ENCODE measurements around the gene MBD2.

The MBD2 gene

DNA sequence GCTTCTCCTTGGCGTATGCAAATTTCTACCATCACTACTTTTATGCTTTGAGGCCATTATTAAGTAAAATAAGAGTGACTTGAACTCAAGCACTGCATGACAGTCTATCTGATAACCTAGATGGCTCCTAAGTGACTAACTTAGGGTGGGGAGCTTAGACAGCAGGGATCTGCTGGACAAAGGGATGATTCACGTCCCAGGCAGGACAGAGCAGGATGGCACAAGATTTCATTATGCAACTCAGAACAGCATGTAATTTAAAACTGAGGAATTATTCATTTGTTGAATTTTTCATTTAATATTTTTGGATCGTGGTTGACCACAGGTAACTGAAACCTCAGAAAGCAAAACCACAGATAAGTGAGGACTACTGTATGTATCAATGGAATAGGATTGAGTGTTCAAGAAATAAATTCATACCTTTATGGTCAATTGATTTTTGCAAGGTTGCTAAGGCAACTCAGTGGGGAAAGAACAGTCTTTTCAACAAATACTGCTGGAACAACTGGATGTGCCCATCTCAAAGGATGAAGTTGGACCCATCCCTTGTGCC lies 115.3 kb downstream of the MBD2 start:
- DNase-seq (ENCODE audit: low spot score) = no peak

DNA sequence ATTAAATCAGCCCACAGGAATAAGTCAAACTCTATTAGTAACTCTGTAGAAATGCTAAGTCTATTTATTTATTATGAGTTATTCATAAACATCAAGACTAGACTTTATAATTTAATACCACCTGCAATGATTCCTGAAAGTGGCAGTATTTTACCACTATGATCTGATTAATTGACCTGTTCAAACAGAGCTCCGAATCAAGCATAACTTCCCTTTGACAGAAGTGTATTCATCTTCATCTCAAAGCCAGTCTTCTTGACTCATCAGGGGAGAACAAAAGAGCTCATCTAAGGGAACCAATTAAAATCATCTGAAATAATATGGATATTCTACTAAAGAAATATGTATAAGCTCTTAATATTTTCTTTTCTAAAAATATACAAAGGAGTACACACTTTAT lies 122.3 kb downstream of the MBD2 start:
- DNase-seq (ENCODE audit: low spot score) = no peak

Small RNA genes lying within 50 kb of the gene (small RNA-seq; reads per million reads assigned to genes)
- 3.0 to 5.5 reads per million in 2 experiments for gene SNORA37
